Measurements from ENCODE around the gene WDR53. TPM values are rescaled to one million over a fixed set of nuclear protein-coding genes. Genes with fewer than 3 reads are reported as not detected.
A peak's percentile ranks its signal among the peaks of the same experiment; 100 is the strongest.
"Not testable (repeated sequence)": the region's sequence is repeated elsewhere in the genome, so short reads cannot be mapped to it uniquely, and the experiment has no call there.

Gene WDR53
- total RNA-seq, 1 experiment from 2014 or later = 17.8 TPM

DNA sequence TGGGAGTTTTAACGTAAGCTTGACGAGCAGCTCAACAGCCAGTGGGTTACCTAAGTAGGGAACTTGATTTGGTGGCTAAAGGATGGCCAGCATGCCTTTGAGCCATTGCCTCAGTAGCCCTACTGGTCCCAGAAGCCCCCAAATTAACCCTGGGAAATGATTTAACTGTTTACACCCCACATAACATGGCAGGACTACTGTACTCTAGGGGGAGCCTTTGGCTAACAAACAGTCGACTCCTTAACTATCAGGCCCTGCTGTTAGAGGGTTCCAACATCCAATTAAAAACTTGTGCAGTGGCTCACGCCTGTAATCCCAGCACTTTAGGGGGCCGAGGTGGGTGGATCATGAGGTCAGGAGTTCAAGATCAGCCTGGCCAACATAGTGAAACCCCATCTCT, 43.8 kb downstream of the WDR53 start:
- ChIA-PET POLR2A (no interaction called here), CTCF (no interaction called here)
- Histone ChIP-seq H3K36me3 (ENCODE audit: control insufficient read depth, insufficient read depth, low read length) (no peaks in the 10 kb centered on the region), H3K4me1 (no peaks in the 10 kb centered on the region), H3K9me3 (peaks cover 16% of the 10 kb centered on the region), H3K4me3 (ENCODE audit: low read depth, low read length) (no peak overlapping the region), H3K27me3 (replicated peaks; ENCODE audit: control insufficient read depth, insufficient read depth, low read length) (no peaks in the 10 kb centered on the region)
- Mint-ChIP-seq H3K27me3 (ENCODE audit: insufficient read depth, unreplicated experiment) (no peaks in the 10 kb centered on the region), H3K4me3 (ENCODE audit: unreplicated experiment) (no peak overlapping the region), H3K9me3 (ENCODE audit: unreplicated experiment) (peaks cover 24% of the 10 kb centered on the region), H3K4me1 (ENCODE audit: low read depth, unreplicated experiment) (no peaks in the 10 kb centered on the region), H3K36me3 (ENCODE audit: insufficient read depth, unreplicated experiment) (no peaks in the 10 kb centered on the region), H3K27ac (ENCODE audit: unreplicated experiment) (no peak overlapping the region)
- TF ChIP-seq, protein P1, sequence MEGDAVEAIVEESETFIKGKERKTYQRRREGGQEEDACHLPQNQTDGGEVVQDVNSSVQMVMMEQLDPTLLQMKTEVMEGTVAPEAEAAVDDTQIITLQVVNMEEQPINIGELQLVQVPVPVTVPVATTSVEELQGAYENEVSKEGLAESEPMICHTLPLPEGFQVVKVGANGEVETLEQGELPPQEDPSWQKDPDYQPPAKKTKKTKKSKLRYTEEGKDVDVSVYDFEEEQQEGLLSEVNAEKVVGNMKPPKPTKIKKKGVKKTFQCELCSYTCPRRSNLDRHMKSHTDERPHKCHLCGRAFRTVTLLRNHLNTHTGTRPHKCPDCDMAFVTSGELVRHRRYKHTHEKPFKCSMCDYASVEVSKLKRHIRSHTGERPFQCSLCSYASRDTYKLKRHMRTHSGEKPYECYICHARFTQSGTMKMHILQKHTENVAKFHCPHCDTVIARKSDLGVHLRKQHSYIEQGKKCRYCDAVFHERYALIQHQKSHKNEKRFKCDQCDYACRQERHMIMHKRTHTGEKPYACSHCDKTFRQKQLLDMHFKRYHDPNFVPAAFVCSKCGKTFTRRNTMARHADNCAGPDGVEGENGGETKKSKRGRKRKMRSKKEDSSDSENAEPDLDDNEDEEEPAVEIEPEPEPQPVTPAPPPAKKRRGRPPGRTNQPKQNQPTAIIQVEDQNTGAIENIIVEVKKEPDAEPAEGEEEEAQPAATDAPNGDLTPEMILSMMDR (IDR thresholded peaks at IDR 0.05; ENCODE audit: insufficient read depth in 1 of 2, low read depth in 1 of 2, low read length in 1 of 2, severe bottlenecking in 1 of 2, unreplicated experiment in 1 of 2) = no peak
- no TSS peak for BruUV-seq (replicated peaks)
- DNase-seq = no peak
- intact Hi-C loops (cut with micrococcal nuclease; ENCODE audit: unreplicated experiment) = no loop called here

- H3K36me3 ChIP-seq (ENCODE audit: control insufficient read depth, insufficient read depth, low read length) = no peaks in the 10 kb centered on the region
- H3K27me3 ChIP-seq (replicated peaks; ENCODE audit: control insufficient read depth, insufficient read depth, low read length) = no peaks in the 10 kb centered on the region
- no peaks in the 10 kb centered on the region for H3K27me3 Mint-ChIP-seq (ENCODE audit: insufficient read depth, unreplicated experiment)
- BruUV-seq (replicated peaks) = no TSS peak
- ChIA-PET CTCF (no interaction called here), POLR2A (no interaction called here)
- TF ChIP-seq, protein P1 (IDR thresholded peaks at IDR 0.05; ENCODE audit: insufficient read depth in 1 of 2, low read depth in 1 of 2, low read length in 1 of 2, severe bottlenecking in 1 of 2, unreplicated experiment in 1 of 2) = no peak
- H3K4me1 ChIP-seq = no peaks in the 10 kb centered on the region
- H3K4me3 Mint-ChIP-seq (ENCODE audit: unreplicated experiment) = no peak overlapping the region
- DNase-seq = no peak
- intact Hi-C loops (cut with micrococcal nuclease; ENCODE audit: unreplicated experiment) = no loop called here
- no peak overlapping the region for H3K4me3 ChIP-seq (ENCODE audit: low read depth, low read length)
- H3K9me3 Mint-ChIP-seq (ENCODE audit: unreplicated experiment) = peaks cover 31% of the 10 kb centered on the region
- no peaks in the 10 kb centered on the region for H3K4me1 Mint-ChIP-seq (ENCODE audit: low read depth, unreplicated experiment)
- no peak overlapping the region for H3K27ac Mint-ChIP-seq (ENCODE audit: unreplicated experiment)
- H3K36me3 Mint-ChIP-seq (ENCODE audit: insufficient read depth, unreplicated experiment) = no peaks in the 10 kb centered on the region
- peaks cover 22% of the 10 kb centered on the region for H3K9me3 ChIP-seq
These were observed 44.5 kb downstream of the WDR53 start for GRCh38 chr3:196523841-196524240.

GRCh38 chr3:196521291-196521690, 47.1 kb downstream of the WDR53 start:
- H3K4me1 Mint-ChIP-seq (ENCODE audit: low read depth, unreplicated experiment); H3K36me3 Mint-ChIP-seq (ENCODE audit: insufficient read depth, unreplicated experiment); H3K36me3 ChIP-seq (ENCODE audit: control insufficient read depth, insufficient read depth, low read length); H3K4me3 ChIP-seq (ENCODE audit: low read depth, low read length); H3K27me3 Mint-ChIP-seq (ENCODE audit: insufficient read depth, unreplicated experiment); H3K4me1 ChIP-seq; H3K27ac Mint-ChIP-seq (ENCODE audit: unreplicated experiment); POLR2A ChIA-PET; H3K27me3 ChIP-seq (replicated peaks; ENCODE audit: control insufficient read depth, insufficient read depth, low read length); DNase-seq; H3K4me3 Mint-ChIP-seq (ENCODE audit: unreplicated experiment); intact Hi-C loops (cut with micrococcal nuclease; ENCODE audit: unreplicated experiment); BruUV-seq (replicated peaks): not testable (repeated sequence)
- CTCF ChIA-PET = interaction anchor here (0.6 kb wide), 1 partner anchor 9 kb away, joined by 5 read pairs; no protein-coding TSS in a partner anchor
- peaks cover 34% of the 10 kb centered on the region for H3K9me3 Mint-ChIP-seq (ENCODE audit: unreplicated experiment)
- H3K9me3 ChIP-seq = peaks cover 36% of the 10 kb centered on the region

GRCh38 chr3:196519718-196520082, 48.7 kb downstream of the WDR53 start:
- peak in 1 of 2 experiments; percentile 63 for DNase-seq
- Histone ChIP-seq H3K36me3 (ENCODE audit: control insufficient read depth, insufficient read depth, low read length) (no peaks in the 10 kb centered on the region), H3K27me3 (replicated peaks; ENCODE audit: control insufficient read depth, insufficient read depth, low read length) (no peaks in the 10 kb centered on the region), H3K4me1 (no peaks in the 10 kb centered on the region), H3K4me3 (ENCODE audit: low read depth, low read length) (no peak overlapping the region), H3K9me3 (peaks cover 38% of the 10 kb centered on the region)
- Mint-ChIP-seq H3K27me3 (ENCODE audit: insufficient read depth, unreplicated experiment) (no peaks in the 10 kb centered on the region), H3K4me1 (ENCODE audit: low read depth, unreplicated experiment) (no peaks in the 10 kb centered on the region), H3K27ac (ENCODE audit: unreplicated experiment) (no peak overlapping the region), H3K36me3 (ENCODE audit: insufficient read depth, unreplicated experiment) (no peaks in the 10 kb centered on the region), H3K4me3 (ENCODE audit: unreplicated experiment) (no peak overlapping the region), H3K9me3 (ENCODE audit: unreplicated experiment) (peaks cover 48% of the 10 kb centered on the region)
- intact Hi-C loops (cut with micrococcal nuclease; ENCODE audit: unreplicated experiment) = loop anchor here (1.0 kb wide), 1 partner anchor 266 kb away; no protein-coding TSS in a partner anchor
- no TSS peak for BruUV-seq (replicated peaks)
- POLR2A ChIA-PET = no interaction called here
- CTCF ChIA-PET = no interaction called here
- TF ChIP-seq, protein P1 (IDR thresholded peaks at IDR 0.05; ENCODE audit: insufficient read depth in 1 of 2, low read depth in 1 of 2, low read length in 1 of 2, severe bottlenecking in 1 of 2, unreplicated experiment in 1 of 2) = no peak
